ENCODE measurements around the gene TMEM44. TPM values are rescaled to one million over a fixed set of nuclear protein-coding genes. Genes with fewer than 3 reads are reported as not detected.
"Not testable (repeated sequence)": the region's sequence is repeated elsewhere in the genome, so short reads cannot be mapped to it uniquely, and the experiment has no call there.

Gene TMEM44
- total RNA-seq, 4 donors from 2014 or later, result 6.5 to 24.5 (median 19.5) TPM

GRCh38 chr3:194548346-194549321, 84.6 kb downstream of the TMEM44 start:
- no peak overlapping the region for H3K4me3 ChIP-seq
- DNase-seq, result no peak
- no peaks in the 10 kb centered on the region for H3K4me1 ChIP-seq
- no peaks in the 10 kb centered on the region for H3K36me3 ChIP-seq
- no peaks in the 10 kb centered on the region for H3K9me3 ChIP-seq
- intact Hi-C loops (cut with DNase I; ENCODE audit: low total_unique reads), result no loop called here
- TF ChIP-seq POLR2A (IDR thresholded peaks at IDR 0.05), result no peak
- TF ChIP-seq CTCF (IDR thresholded peaks at IDR 0.05), result no peak
- H3K27ac ChIP-seq, result no peak overlapping the region
- no peaks in the 10 kb centered on the region for H3K27me3 ChIP-seq

- H3K4me3 ChIP-seq, result no peak overlapping the region
- H3K36me3 ChIP-seq, result no peaks in the 10 kb centered on the region
- no peak overlapping the region for H3K27ac ChIP-seq
- no peaks in the 10 kb centered on the region for H3K9me3 ChIP-seq
- no peak for DNase-seq
- no peaks in the 10 kb centered on the region for H3K27me3 ChIP-seq
- no peaks in the 10 kb centered on the region for H3K4me1 ChIP-seq
- intact Hi-C loops (cut with DNase I; ENCODE audit: low total_unique reads), result no loop called here
- TF ChIP-seq POLR2A (IDR thresholded peaks at IDR 0.05) (no peak), CTCF (IDR thresholded peaks at IDR 0.05) (no peak)
Observed at GRCh38 chr3:194547042-194547441, 86.2 kb downstream of the TMEM44 start.

- H3K4me3 ChIP-seq; H3K27ac ChIP-seq; H3K4me1 ChIP-seq; H3K27me3 ChIP-seq; intact Hi-C loops (cut with DNase I; ENCODE audit: low total_unique reads); H3K9me3 ChIP-seq; H3K36me3 ChIP-seq; DNase-seq: not testable (repeated sequence)
Observed at GRCh38 chr3:194545538-194545937, 87.7 kb downstream of the TMEM44 start.

GRCh38 chr3:194543550-194543949, 89.7 kb downstream of the TMEM44 start:
- Histone ChIP-seq H3K4me3 (no peak overlapping the region), H3K27ac (no peak overlapping the region), H3K36me3 (no peaks in the 10 kb centered on the region), H3K9me3 (no peaks in the 10 kb centered on the region), H3K4me1 (no peaks in the 10 kb centered on the region), H3K27me3 (no peaks in the 10 kb centered on the region)
- intact Hi-C loops (cut with DNase I; ENCODE audit: low total_unique reads), result no loop called here
- no peak for DNase-seq
- TF ChIP-seq POLR2A (IDR thresholded peaks at IDR 0.05) (no peak), CTCF (IDR thresholded peaks at IDR 0.05) (no peak)

GRCh38 chr3:194541483-194541882, 91.7 kb downstream of the TMEM44 start:
- H3K36me3 ChIP-seq, result no peaks in the 10 kb centered on the region
- TF ChIP-seq POLR2A (IDR thresholded peaks at IDR 0.05), result no peak
- no peak for TF ChIP-seq CTCF (IDR thresholded peaks at IDR 0.05)
- H3K4me3 ChIP-seq, result no peak overlapping the region
- DNase-seq, result no peak
- H3K27ac ChIP-seq, result no peak overlapping the region
- H3K27me3 ChIP-seq, result no peaks in the 10 kb centered on the region
- H3K9me3 ChIP-seq, result no peaks in the 10 kb centered on the region
- no peaks in the 10 kb centered on the region for H3K4me1 ChIP-seq
- intact Hi-C loops (cut with DNase I; ENCODE audit: low total_unique reads), result no loop called here
